HG03354 (cell line): ENCODE results near the gene RER1.

Source experiments
- ATAC-seq: cut with Tn5 transposase; IDR thresholded peaks from one replicate; pipeline ENCODE4 v1.9.1; 2021; ENCODE audit warnings: mild to moderate bottlenecking; ENCODE audit not compliant: unreplicated experiment, poor library complexity, severe bottlenecking

RER1 gene

GRCh38 chr1:2391041-2391930, at the start of gene RER1, which contains the start of gene MORN1:
Gene RER1, plus strand, starts transcription at chr1:2391841. Its CDS starts 3,950 bp downstream, at chr1:2395791.
Gene MORN1, minus strand, starts transcription at chr1:2391554. Its CDS starts 21 bp downstream, at chr1:2391533.
- peak; percentile 95 for ATAC-seq

- ATAC-seq: no peak
Measured at GRCh38 chr1:2342384-2343022, 49.1 kb upstream of the RER1 start.

DNA sequence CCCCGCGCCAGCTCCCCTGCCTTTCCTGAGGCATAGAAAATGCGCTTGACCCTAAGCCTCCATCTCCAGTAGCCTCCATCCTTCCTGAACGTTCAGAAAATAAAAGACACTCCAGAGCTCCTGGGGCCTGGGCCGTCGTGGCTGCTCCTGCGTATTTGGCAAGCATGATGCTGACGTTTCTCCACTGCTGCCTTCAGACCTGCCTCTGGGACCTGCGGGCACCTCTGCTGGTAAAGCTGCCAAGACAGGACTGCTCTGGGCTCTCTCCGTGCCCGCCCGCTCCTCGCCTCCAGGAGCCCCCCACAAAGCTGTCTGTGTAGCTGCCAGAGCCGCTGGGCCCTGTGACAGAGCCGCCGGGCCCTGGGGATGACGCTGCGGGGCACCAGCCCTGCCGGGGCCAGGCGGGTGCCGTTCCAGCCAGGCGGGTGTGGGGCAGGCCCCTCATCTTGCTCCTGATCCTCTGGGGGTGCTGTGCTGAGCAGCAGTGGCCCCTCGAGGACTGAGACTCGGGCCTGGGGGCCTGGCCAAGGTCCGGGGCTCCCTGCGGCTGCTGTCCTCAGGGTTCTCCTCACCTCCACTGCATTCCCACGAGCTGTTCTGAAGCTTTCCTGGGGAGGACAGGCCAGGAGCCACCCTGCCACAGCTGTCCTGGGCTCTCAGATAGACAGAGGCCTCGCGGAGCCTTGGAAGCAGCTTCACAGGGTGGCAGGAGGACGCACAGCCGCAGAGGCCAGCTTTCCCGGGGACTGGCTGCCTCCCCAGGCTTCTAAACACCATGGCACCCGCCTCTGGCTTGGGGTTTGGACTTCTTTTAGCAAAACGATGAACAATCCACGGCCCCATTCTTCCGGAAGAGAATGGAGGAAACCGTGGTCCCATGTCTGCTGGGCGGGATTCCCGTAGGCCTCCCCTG, 48.4 kb upstream of the RER1 start:
- ATAC-seq: no peak

DNA sequence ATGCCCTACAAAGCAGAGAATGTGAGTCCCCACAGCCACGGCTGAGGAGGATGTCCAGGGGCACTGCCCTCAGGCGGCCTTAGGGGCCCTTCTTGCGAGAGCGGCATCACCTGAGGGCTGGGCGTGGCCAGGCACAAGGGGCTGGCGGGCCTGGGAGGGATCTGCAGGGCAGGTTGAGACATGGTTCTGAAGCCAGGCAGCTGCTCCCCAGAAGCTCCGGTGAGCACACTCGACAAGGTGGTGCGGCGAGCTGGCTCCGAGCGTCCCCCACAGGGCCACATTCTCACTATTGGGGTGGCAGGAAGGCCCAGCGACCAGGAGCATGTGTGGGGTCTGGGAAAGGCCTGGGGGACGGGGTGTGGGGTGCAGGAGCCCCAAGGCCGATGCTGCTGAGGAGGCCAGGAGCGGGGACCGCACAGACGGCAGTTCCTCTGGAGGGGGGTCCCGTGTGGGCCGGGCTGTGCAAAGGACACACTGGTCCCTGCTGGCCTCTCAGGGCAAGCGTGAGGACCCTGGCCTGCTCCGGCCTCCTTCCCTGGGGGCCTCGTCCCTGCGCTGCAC, 47.4 kb upstream of the RER1 start:
- ATAC-seq: no peak

GRCh38 chr1:2344744-2345296, 46.8 kb upstream of the RER1 start:
- ATAC-seq: no peak

DNA sequence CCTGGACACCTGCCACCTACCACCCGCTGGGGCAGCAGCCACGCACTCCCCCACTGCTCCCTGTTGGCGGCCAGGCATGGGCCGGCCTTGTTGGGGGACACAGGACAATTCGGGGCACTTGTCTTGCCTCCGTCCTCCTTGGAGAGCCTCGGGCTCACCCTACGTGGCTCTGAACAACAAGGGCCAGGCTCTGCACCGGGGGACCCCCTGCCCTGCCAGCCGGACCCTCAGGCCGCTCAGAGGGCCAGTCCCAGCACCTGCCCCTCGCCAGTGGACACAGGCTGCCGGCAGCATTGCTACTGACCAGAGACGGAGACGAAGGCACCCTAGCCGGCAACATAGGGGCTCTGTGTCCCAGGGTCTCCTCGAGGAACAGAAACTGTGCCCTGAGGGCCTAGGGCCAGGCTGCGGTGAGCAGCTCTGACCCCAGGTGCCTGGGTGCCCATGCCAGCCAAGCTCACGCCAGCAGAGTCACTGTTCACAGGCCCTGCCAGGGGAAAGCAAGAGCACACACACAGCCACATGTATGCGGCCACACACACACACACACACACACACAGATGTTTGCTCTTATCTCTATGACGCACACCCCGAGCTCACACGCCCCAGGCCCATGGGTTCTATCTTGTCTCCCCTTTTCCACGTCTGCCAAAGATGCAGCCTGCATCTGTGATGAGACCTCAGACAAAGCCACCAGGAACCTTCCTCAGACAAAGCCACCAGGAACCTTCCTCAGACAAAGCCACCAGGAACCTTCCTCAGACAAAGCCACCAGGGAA, 46.2 kb upstream of the RER1 start:
- no peak for ATAC-seq

- ATAC-seq: no peak
Measured at GRCh38 chr1:2346691-2347408, 44.8 kb upstream of the RER1 start.

DNA sequence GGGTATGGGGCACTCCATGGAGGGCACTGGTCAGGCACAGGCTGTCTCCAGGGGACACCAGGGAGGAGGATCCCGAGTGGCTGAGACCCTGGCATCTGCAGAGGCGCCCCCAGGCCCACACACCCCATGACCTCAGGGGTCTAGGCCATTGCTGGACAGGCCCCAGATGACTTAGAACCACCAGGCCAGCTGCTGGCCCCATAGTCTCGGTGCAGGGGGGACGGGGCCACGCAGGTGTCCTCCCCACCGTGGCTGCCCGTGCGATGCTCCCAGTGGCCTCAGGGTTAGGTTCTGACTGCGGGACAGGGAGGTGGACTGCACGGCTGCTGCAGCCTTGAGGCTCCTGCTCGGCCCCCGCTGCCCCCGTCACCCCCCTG, 44.2 kb upstream of the RER1 start:
- no peak for ATAC-seq

DNA sequence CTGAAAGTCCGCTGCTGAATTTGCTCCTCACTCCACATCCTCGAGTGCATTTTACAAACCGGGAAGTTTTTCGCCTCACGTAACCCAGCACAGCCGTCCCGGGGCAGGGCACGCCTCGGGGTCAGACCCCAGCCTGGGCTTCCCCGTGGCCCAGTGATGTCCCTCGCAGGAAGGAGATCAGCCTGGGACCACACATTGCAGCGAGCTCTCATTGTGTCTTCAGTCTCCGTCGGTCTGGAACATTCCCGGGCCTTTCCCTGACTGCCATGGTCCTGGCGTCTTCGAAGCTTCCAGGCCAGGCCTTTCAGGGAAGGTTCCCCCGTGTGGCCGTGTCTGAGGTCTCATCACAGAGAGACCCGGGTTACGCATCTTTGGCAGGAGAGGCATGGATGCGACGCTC, 43.7 kb upstream of the RER1 start:
- no peak for ATAC-seq

- no peak for ATAC-seq
Measured at GRCh38 chr1:2348346-2349325, 43.0 kb upstream of the RER1 start.

DNA sequence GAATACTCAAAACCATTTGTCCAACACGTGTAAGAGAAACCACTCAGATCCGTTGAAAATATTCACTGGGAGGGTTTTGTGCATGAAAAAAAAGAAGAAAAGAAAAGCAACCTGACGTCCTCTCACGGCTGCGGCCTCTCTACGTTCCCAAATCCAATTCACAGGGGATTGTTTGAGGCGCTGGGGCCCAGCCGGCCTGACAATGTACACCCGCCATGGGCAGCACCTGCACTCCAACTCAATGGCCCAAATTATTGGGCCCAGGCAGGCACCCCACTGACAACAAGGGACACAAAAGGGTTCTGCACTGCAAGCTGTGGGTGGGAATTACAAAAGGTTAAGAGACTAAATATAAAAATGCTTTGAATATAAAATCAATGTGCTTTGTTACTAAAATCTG, 41.8 kb upstream of the RER1 start:
- ATAC-seq: no peak

DNA sequence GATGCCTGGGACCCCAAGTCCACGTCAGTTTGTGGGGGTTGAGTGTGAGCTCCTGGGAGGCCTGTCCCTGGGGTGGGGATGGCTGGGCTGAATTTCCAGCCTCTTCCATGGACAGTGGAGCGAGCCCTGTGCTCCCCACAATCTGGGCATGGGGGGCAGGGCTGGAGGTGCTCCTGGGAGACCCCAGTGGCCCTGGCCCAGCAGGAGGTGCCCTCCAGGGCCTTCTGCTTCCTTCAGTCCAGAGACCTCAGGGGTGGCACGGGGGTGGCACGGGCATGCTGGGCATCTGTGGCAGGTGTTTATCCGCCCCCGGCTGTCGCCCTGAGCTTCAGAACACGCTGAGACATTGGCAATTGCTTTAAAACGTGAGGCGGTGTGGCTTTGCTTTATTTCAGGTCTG, 41.1 kb upstream of the RER1 start:
- no peak for ATAC-seq

DNA sequence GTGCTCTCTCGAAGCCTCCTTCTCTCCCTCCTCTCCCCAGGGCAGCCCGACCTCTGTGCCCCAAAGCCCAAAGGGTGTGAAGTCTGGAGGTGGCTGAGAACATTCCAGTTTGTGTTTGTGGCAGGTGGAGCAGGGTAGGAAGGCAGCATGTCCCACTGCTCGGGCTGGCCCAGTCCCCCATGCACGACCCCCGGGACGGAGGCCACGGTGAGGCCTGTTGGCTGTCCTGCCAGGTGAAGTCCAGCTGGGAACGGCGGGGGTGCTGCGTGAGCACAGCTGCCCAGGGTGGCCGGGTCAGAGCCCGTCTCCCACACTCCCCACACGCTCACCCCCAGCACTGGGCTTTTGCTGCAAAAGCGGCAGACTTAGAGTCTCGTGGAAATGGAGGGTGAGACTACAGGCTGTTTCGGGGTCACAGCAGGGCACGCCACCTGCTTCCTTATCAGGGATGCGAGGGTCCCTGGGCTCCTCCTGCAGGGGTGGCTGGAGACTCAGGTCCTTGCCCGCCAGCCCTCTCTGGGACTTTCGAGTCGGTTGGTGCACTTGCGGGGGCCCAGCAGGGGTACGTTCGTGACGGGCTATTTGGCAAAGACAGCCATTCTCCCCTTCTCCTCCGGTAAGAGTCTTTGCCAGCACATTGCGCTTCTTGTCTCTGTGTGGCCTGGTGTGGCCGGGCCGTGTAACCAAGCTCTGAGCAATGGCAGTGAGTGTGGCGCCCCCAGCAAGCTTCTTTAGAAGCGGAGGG, 40.6 kb upstream of the RER1 start:
- ATAC-seq: no peak

DNA sequence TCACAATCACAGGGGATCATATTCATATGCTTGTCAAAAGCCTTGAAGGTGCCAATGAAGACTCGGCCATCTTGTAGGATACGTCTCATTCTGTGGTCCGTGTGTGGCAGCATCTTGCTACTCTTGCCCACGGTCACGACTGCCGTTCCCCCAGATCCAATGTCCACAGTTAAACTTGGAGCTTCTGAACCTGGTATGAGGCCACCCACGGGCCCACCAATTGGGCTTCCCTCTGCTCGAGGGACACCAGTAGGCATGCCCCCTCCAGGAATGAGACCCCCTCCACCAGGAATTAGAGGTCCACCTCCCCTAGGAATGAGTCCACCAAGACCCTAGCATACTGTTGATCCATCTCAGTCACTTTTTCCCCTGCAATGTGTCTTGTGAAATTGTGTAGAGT, 39.9 kb upstream of the RER1 start:
- ATAC-seq: no peak

GRCh38 chr1:2352341-2352896, 39.2 kb upstream of the RER1 start:
- no peak for ATAC-seq

DNA sequence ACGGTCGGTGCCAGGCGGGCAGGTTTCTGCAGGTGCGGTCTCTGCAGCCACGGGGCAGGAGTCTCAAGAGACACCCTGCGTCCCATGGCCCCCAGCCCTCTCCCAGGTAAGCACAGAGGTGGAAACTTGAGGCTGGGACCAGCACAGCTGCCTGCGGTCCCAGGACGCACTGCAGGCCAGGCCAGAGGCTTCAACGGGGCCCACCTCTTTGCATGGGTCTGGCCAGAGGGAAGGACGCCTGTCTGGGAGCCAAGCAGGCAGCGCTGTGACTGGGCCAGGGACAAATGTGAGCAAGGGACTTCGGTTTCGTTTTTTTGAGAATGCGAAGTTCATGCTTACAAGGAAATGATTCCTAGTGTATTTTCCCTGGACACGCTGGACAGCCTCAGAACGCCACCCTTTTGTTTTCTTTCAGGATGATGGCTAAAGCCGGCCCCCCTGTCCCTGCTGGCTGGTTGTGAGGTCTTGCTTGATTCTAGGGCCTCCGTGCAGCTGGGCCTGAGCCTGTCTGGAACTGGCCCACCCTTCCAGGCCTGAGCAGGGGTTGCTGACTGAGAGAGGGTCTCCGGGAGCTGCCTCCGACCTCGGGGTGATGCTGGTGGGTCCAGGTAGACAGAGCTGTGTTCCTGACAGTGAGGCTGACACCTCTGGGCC, 38.6 kb upstream of the RER1 start:
- no peak for ATAC-seq
